IPS-20b (cell line): ENCODE results near the gene RARA.

ENCODE experiments used
- H3K27ac ChIP-seq: one replicate; pipeline ENCODE4 v1.5.1; 2013; ENCODE audit warnings: low read length
- H3K27me3 ChIP-seq: 2 replicates; pipeline ENCODE4 v1.6.1; 2013; ENCODE audit warnings: mild to moderate bottlenecking, low read length, inconsistent platforms; ENCODE audit not compliant: insufficient read depth
- H3K36me3 ChIP-seq: 2 replicates; pipeline ENCODE4 v1.6.1; 2013; ENCODE audit warnings: low read depth, mild to moderate bottlenecking, inconsistent platforms, low read length, moderate library complexity; ENCODE audit not compliant: insufficient read depth
- H3K4me1 ChIP-seq: 2 replicates; pipeline ENCODE4 v1.6.1; 2013; ENCODE audit warnings: mild to moderate bottlenecking, control low read depth, inconsistent platforms, low read length, moderate library complexity; ENCODE audit not compliant: insufficient read depth
- H3K4me3 ChIP-seq: 2 replicates; pipeline ENCODE4 v1.5.1; 2013; ENCODE audit warnings: mild to moderate bottlenecking, low read length, inconsistent platforms
- H3K9ac ChIP-seq: 2 replicates; pipeline ENCODE4 v1.6.1; 2013; ENCODE audit warnings: low read depth, mild to moderate bottlenecking, inconsistent platforms, low read length, moderate library complexity
- H3K9me3 ChIP-seq: 2 replicates; pipeline ENCODE4 v1.6.1; 2013; ENCODE audit warnings: mild to moderate bottlenecking, low read depth, low read length, inconsistent platforms; ENCODE audit not compliant: insufficient read depth

RARA gene

GRCh38 chr17:40311575-40311974 is 2.6 kb downstream of the RARA start:
- Histone ChIP-seq H3K4me1 (peaks cover 41% of the 10 kb centered on the region), H3K9ac (no peak overlapping the region), H3K4me3 (no peak overlapping the region), H3K27ac (no peak overlapping the region), H3K9me3 (no peaks in the 10 kb centered on the region), H3K27me3 (peaks cover 14% of the 10 kb centered on the region), H3K36me3 (no peaks in the 10 kb centered on the region)

- Histone ChIP-seq H3K4me1 (peaks cover 41% of the 10 kb centered on the region), H3K27ac (no peak overlapping the region), H3K27me3 (peaks cover 21% of the 10 kb centered on the region), H3K4me3 (no peak overlapping the region), H3K36me3 (no peaks in the 10 kb centered on the region), H3K9me3 (no peaks in the 10 kb centered on the region), H3K9ac (no peak overlapping the region)
Observed at GRCh38 chr17:40312131-40312731, 3.3 kb downstream of the RARA start.

- Histone ChIP-seq H3K4me3 (no peak overlapping the region), H3K27me3 (peaks cover 27% of the 10 kb centered on the region), H3K36me3 (no peaks in the 10 kb centered on the region), H3K27ac (no peak overlapping the region), H3K4me1 (peaks cover 36% of the 10 kb centered on the region), H3K9me3 (no peaks in the 10 kb centered on the region), H3K9ac (no peak overlapping the region)
Observed at GRCh38 chr17:40312893-40313667, 4.1 kb downstream of the RARA start.

- no peak overlapping the region for H3K4me3 ChIP-seq
- H3K27me3 ChIP-seq, result peaks cover 34% of the 10 kb centered on the region
- H3K9ac ChIP-seq, result no peak overlapping the region
- H3K27ac ChIP-seq, result no peak overlapping the region
- no peaks in the 10 kb centered on the region for H3K9me3 ChIP-seq
- H3K36me3 ChIP-seq, result no peaks in the 10 kb centered on the region
- H3K4me1 ChIP-seq, result peaks cover 33% of the 10 kb centered on the region
Observed at GRCh38 chr17:40313668-40314583, 4.9 kb downstream of the RARA start.

DNA sequence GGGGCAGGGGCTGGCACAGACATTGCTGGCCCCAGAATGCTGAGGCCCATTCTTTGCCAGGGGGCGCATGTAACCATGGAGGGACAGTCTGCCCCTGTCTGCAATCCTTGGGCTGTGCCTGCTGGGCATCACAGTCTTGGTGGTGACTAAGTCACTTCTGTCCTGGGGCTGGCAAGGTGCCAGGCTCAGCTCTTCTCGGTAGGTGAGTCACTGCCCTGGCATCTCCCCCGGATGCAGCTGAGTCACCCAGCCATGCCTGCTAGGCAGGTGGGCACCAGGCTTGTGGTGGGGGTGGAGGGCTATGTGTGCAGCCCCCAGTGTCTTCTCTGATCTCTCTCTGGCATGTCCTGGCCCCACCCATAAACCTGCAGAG is 5.6 kb downstream of the RARA start:
- H3K9ac ChIP-seq, result no peak overlapping the region
- H3K27me3 ChIP-seq, result peaks cover 40% of the 10 kb centered on the region
- no peak overlapping the region for H3K27ac ChIP-seq
- no peaks in the 10 kb centered on the region for H3K9me3 ChIP-seq
- H3K36me3 ChIP-seq, result no peaks in the 10 kb centered on the region
- H3K4me1 ChIP-seq, result peaks cover 35% of the 10 kb centered on the region
- no peak overlapping the region for H3K4me3 ChIP-seq

DNA sequence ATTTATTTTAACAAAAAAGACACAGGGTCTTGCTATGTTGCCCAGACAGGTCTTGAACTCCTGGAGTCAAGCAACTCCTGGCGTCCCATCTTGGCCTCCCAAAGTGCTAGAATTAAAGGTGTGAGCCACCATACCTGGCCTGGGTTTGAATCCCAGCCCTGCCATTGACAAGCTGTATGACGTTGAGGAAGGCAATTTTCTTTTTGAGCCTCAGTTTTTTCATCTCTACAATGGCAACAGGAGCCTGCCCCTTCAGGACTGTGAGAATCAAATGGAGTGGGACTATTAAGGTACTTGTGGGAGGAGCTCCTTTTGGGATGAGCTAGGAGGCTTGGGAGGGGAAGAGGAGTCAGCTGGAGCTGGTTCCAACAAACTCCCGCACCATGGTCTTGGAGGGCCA is 6.2 kb downstream of the RARA start:
- no peaks in the 10 kb centered on the region for H3K36me3 ChIP-seq
- peaks cover 32% of the 10 kb centered on the region for H3K4me1 ChIP-seq
- H3K9me3 ChIP-seq, result no peaks in the 10 kb centered on the region
- H3K9ac ChIP-seq, result no peak overlapping the region
- H3K27ac ChIP-seq, result no peak overlapping the region
- H3K4me3 ChIP-seq, result no peak overlapping the region
- H3K27me3 ChIP-seq, result peaks cover 40% of the 10 kb centered on the region

DNA sequence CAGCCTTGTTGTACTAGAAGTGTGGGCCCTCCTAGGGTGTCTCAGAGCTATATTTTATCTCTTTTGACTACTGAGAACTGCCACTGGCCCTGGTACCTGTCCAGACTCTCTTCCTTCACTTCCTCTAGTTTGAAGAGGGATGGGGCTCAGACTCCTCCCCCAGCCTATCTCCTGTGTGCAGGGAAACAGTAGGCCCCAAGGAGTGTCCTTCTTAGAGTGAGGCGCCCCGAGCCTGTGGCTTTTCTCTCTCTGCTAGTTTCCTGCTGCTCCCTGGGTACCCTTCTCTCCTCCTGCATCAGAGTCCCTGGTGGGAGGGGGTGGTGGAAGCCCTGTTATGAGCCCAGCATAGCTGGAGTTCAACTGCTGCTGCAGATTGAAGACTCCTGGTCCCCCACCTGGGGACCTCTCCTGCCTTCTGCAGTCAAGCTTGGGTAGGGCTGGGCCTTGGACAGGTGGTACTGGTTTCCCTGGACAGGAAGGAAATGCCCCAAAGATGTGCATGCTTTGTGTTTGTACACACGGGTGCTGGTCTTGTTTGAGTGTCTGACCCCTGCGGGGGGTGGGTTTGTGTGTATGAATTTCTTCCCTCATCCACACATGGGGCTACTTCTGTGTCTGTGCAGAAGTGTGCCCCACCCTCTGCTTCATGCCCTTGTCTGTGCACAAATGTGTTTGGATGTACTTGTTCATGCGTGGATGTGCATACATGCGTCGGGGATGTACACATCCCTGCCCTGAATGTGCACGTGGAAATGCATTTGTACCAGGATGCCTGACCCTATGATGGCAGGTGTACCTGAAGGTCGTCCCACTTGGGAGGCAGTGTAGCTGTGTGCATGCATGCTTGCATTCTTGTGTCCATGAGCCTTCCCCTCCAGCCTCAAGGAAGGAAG is 6.9 kb downstream of the RARA start:
- Histone ChIP-seq H3K4me3 (peak overlapping the region; percentile 77), H3K27ac (no peak overlapping the region), H3K4me1 (peaks cover 32% of the 10 kb centered on the region), H3K9ac (peak overlapping the region; percentile 28; the same call in 1 of the 2 replicates), H3K9me3 (no peaks in the 10 kb centered on the region), H3K27me3 (peaks cover 40% of the 10 kb centered on the region), H3K36me3 (no peaks in the 10 kb centered on the region)

DNA sequence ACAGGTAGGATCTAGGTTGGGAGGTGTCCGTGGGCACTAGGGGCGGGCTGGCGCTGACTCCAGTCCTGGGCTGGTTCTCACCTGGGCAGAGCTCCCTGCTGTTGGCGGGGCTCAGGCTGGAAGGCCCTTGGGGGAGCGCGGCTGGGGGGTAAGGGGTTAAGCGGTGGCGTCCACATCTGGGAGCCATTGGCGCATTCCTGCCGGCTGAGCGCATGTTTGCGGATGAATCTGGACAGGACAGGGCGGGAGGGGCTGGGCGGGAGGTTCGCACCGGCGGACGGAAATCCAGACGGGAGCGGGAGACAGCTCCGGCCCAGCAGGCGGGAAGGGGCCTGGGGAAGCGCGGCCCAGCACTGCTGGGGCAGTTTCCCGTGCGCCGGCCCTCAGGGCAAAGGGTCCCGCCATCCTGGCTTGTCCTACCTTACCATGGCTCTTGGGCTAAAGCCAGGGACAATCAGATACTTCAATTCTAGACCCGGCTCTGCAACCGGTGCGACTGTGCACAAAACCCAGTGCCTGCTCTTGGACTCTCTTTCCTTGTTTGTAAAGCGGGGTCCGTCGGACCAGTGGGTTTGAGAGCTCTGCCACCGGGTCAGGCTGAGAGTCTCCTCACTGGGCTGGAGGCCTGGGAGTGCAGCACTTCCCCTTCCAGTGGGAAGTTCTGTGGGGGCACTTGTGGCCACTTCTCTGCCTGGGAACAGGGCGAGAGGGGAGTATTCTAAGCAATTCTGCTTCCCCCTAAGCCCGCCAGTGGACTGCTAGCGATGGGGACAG is 7.8 kb downstream of the RARA start:
- Histone ChIP-seq H3K36me3 (no peaks in the 10 kb centered on the region), H3K4me1 (peaks cover 32% of the 10 kb centered on the region), H3K9me3 (no peaks in the 10 kb centered on the region), H3K4me3 (peak overlapping the region; percentile 77), H3K27ac (no peak overlapping the region), H3K9ac (peak overlapping the region; percentile 65; the same call in 1 of the 2 replicates), H3K27me3 (peaks cover 40% of the 10 kb centered on the region)

DNA sequence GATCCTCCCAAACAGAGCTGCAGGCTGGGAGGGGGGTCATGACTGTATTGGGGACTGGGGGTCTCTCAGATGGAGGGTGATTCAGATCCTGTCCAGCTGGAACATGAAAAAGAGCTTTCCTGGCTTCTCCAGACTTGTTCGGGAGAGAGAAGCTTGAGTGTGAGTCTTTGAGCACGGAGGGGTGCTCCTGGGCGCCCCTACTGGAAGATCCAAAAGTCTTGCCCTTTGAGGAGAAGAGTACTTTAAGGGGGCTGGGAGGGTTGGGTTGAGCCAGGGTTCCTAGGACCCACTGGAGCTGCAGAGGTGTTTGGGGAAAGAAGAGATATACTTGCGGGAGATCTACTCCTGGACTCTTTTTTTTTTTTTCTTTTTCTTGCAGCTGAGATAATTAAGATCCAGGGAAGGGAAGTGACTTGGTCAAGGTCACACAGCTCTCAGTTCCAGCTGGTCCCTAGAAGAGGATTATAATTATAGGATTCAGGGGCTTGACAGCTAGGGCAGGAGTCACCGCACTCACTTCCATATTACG is 8.4 kb downstream of the RARA start:
- no peaks in the 10 kb centered on the region for H3K36me3 ChIP-seq
- peak overlapping the region; percentile 77 for H3K4me3 ChIP-seq
- no peaks in the 10 kb centered on the region for H3K9me3 ChIP-seq
- peaks cover 35% of the 10 kb centered on the region for H3K4me1 ChIP-seq
- peak overlapping the region; percentile 65; the same call in 1 of the 2 replicates for H3K9ac ChIP-seq
- no peak overlapping the region for H3K27ac ChIP-seq
- H3K27me3 ChIP-seq, result peaks cover 40% of the 10 kb centered on the region
